OCI-LY7 (cell line): ENCODE data around the gene MYOC.

Experiments used
- CTCF ChIP-seq: fragments of 200-600 bp; sonication (generic); conservative IDR thresholded peaks from 2 replicates; pipeline ENCODE4 v1.5.1; 2014; ENCODE audit warnings: mild to moderate bottlenecking, antibody characterized with exemption, low read length, moderate library complexity, mixed read lengths
- EZH2phosphoT487 ChIP-seq: fragments of 200-600 bp; sonication (generic); IDR thresholded peaks from 2 replicates; pipeline ENCODE4 v1.6.1; 2018; ENCODE audit warnings: low read depth, borderline replicate concordance, mild to moderate bottlenecking, mixed run types, antibody characterized with exemption, low read length, moderate library complexity, mixed read lengths

GRCh38 chr1:171596119-171596518 lies 56.4 kb downstream of the MYOC start:
- TF ChIP-seq CTCF (no peak), EZH2phosphoT487 (no peak)
